SH-SY5Y (cell line): Measurements from ENCODE around the gene IGSF8.

Source experiments
- GATA2 ChIP-seq: IDR thresholded peaks from 2 replicates; pipeline ENCODE4 v1.6.1; 2011; ENCODE audit warnings: mild to moderate bottlenecking, low read depth, low read length
- GATA3 ChIP-seq: IDR thresholded peaks from 2 replicates; pipeline ENCODE4 v1.6.1; 2011; ENCODE audit warnings: low read depth, mild to moderate bottlenecking, low read length, moderate library complexity

- TF ChIP-seq GATA2: no peak
- no peak for TF ChIP-seq GATA3
These were observed 7.7 kb downstream of the IGSF8 start for GRCh38 chr1:160090760-160091159.
